Erythroblast (primary cell): ENCODE results near the gene ECEL1.

Source experiments
- GATA1 ChIP-seq: IDR thresholded peaks from 2 replicates; pipeline ENCODE4 v1.6.1; 2011; ENCODE audit warnings: low read depth, mild to moderate bottlenecking, control low read depth, low read length, moderate library complexity
- POLR2A ChIP-seq: IDR thresholded peaks from 2 replicates; pipeline ENCODE4 v1.6.1; 2011; ENCODE audit warnings: mild to moderate bottlenecking, low read length

- no peak for TF ChIP-seq POLR2A
- TF ChIP-seq GATA1: no peak
Observed at GRCh38 chr2:232459419-232460035, 28.1 kb downstream of the ECEL1 start.
